Hematopoietic multipotent progenitor cell treated with erythropoietin and hydrocortisone succinate and interleukin-3 and kit ligand, for 6 days (in vitro differentiated cells): Measurements from ENCODE around the gene POU2AF1.
"Not testable (repeated sequence)": the region's sequence is repeated elsewhere in the genome, so short reads cannot be mapped to it uniquely, and the experiment has no call there.

Experiments
- DNase-seq: peaks from one replicate; pipeline ENCODE4 v3.0.0-alpha.2; 2015

POU2AF1 gene

DNA sequence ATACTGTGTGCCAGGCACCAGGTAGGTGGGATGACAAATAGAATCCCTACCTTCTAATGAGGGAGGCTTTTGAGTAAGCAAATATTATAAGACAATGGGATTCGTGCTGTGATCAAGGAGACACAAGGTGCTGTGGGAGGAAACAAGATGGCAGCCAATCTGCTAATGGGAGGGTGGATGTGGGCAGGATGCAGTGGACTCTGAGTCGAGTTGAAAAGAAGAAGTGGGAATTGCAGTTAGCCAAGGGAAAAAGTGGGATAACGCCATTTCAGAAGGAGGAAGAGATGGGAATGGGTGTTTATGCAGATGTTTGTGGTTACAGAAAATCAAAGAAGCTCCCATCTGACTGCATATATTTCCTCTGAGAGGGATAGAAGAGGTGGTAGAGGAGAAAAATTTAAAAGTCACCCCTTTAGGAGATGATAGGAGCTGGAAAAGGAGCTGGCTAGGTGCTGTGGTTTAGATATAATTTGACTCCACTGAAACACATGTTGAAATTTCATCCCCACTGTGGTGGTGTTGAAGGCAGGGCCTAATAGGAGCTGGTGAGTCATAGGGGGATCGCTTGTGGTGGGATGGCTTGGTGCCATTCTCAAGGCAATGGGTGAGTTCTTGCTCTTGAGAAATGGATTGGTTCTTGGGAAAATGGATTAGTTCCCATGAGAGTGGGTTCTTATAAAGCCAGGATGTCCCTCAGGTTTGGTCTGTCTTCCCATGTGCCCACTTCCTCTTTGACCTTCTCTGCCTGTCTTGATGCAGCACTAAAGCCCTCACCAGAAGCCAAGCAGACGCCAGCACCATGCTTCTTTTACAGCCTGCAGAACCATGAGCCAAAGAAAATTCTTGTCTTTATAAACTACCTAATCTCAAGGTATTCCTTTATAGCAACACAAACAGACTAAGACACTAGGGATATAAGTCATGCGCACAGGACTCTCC is 30.0 kb upstream of the POU2AF1 start:
- no peak for DNase-seq

DNA sequence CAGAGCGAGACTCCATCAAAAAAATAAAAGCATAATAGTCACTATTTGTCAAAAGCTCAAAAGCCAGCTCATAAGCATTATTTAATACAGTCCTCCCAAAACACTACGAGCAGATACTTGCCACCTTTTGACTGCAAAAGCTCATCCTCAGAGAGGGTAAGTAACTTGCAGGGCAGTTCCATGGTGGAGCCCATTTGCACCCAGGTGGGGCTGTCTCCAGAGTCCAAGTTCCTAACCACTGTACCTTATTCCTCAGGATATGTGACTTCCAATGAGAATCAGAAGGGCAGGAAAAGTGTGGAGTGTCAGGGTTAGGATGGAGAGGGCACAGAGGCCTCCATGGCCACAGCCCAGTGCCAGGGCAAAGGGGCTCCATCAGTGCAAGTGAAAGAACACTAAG is 28.6 kb upstream of the POU2AF1 start:
- DNase-seq, result no peak

- no peak for DNase-seq
Measured at GRCh38 chr11:111406589-111406988, 27.5 kb upstream of the POU2AF1 start.

DNA sequence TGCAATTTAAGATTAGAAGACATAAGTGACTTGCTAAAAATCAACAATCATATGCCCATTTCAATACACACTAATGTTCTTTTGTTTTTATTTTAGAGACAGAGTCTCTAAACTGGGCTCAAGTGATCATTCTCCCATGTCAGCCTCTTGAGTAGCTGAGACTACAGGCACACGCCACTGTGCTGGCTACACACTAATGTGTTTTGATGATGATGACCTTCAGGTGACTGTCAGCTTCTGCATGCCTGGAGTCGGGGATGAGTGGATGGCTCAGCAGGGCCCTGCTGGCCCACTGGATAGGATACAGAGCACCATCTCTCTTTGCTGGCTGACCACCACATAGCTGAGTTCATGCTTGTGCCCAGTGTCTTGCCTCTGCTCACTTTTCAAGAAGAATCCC is 27.0 kb upstream of the POU2AF1 start:
- DNase-seq, result no peak

DNA sequence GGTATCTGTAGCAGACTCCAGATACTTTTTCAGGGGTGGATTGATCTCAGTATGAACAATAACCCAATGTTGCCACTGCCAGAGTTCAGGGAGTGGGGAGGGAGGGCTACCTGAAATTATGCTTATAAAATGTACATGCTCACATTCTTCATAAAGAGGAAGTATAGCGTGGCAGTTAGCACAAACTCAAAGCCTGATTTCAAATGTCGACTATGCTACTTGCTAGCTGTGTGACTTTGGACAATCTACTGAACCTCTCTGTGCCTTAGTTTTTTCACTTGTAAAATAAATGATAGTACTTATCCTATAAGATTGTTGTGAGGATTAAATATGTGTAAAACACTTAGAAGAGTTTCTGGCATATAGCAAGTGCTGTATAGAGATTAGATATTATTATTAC is 26.5 kb upstream of the POU2AF1 start:
- no peak for DNase-seq

DNA sequence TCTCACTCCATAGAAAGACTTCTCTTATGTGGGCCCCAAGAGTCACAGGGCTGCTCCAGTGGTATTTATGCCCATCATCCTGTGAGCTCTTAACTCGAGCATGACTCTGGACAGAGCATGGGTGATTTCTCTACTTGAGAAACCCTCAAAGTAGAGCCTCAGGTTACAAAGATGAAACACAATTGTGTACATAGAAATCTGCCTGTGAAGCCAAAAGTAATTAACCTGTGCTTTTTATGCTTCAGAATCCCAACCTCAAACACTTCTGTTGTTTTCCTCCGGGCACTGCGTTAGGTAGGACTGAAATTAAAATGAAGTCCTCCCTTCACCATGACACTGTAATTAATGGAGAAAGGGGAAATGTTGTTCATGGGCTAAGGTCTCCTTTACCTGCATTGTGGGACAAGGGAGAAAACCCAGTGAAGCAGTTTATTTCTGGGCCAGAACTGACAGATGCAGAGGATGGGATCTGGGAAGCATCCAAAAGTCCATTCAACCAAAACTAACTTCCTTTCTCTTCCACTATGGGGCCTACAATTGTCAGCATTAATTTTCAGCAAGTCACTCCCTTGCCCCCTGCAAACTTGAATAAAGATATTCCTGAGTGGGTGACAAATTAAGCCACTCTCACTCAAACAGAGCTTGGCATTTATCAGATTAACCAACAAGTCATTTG is 24.1 kb upstream of the POU2AF1 start:
- no peak for DNase-seq

GRCh38 chr11:111402411-111402810 is 23.3 kb upstream of the POU2AF1 start:
- no peak for DNase-seq

- not testable (repeated sequence) for DNase-seq
Measured at GRCh38 chr11:111401957-111402356, 22.9 kb upstream of the POU2AF1 start.

- DNase-seq, result no peak
Measured at GRCh38 chr11:111400595-111400994, 21.5 kb upstream of the POU2AF1 start.

GRCh38 chr11:111399187-111400031 is 20.3 kb upstream of the POU2AF1 start:
- no peak for DNase-seq

- no peak for DNase-seq
Measured at GRCh38 chr11:111397034-111397433, 18.0 kb upstream of the POU2AF1 start.

DNA sequence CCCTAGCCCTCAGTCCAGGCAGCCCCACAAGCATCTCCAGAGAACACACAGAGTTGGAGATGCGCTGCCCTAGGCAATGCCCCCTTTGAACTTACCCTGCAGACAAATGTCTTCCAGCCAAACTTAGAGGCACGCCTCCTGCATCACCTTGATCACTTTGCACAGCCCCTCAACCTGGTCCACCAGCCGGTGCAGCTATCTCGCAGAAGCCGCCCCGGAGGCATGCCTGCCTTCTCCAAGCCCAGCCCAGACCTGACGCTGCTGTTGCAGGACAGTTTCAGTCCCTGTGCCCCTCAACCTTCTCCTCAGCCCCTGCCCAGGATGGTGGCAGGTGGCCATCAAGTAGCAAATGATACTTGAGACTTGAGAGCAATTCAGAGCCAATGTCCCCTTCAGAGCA is 16.7 kb upstream of the POU2AF1 start:
- no peak for DNase-seq

DNA sequence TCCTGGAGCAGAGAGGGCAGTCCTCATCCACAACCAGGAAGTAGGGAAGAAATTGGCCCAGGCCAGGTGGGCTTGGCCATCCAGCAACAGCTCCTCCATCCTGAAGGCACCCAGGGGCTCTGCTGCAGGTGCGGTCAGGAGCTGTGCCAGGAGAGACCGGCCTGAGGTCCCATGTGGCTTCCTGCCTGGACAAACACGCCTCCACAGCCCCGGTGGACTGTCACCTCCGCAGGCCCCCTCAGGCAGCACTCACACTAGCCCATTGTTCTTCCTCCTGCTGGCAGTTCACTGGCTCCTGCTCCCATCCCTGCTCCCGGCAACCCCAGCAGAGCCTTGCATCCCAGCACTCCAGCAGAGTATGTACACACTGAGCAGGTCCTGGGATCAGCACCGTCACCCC is 16.0 kb upstream of the POU2AF1 start:
- DNase-seq, result no peak

- DNase-seq, result not testable (repeated sequence)
Measured at GRCh38 chr11:111394147-111394546, 15.1 kb upstream of the POU2AF1 start.

DNA sequence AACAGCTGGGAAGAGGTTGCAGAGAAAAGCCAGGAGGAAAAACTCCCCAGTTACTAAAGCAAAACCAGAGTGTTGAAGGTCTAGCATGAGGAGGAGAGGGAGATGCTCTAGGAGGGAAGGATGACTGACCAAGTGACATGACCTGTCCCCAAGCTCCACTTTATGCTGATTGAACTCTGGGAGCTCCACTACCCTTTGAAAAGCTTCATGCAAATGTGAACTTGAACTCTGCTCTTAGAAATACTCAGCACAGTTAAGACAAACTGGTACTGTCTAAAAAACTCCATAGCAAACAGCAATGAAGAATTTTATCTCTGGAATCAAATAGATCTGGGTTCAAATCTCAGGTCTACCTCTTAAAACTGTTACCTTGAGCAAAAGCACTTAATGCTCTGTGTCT is 14.5 kb upstream of the POU2AF1 start:
- no peak for DNase-seq

- no peak for DNase-seq
Measured at GRCh38 chr11:111393096-111393495, 14.0 kb upstream of the POU2AF1 start.

- DNase-seq, result no peak
Measured at GRCh38 chr11:111392552-111392951, 13.5 kb upstream of the POU2AF1 start.

GRCh38 chr11:111391328-111392124 is 12.5 kb upstream of the POU2AF1 start:
- no peak for DNase-seq

DNA sequence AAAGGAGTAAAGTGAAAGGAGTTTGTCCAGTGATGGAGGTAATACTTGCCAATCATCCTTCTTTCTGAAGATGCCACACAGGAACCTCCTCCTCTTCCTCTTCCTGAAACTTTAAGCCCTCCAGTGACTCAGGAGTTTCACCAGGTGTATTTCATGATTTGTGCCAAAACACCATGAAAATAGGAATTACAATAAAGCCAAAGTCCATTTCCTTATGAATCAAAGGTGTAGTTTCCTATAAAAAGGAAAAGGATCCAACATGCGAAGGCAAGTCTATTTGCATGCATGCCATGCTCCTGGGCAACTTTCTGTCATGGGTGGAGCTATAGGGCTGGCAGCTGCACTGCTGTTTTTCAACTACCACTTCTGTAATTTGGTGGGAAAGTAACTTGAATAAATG is 9.8 kb upstream of the POU2AF1 start:
- DNase-seq, result no peak

GRCh38 chr11:111388420-111388819 is 9.3 kb upstream of the POU2AF1 start:
- DNase-seq, result no peak

- peak; percentile 24 for DNase-seq
Measured at GRCh38 chr11:111387363-111387762, 8.3 kb upstream of the POU2AF1 start.

DNA sequence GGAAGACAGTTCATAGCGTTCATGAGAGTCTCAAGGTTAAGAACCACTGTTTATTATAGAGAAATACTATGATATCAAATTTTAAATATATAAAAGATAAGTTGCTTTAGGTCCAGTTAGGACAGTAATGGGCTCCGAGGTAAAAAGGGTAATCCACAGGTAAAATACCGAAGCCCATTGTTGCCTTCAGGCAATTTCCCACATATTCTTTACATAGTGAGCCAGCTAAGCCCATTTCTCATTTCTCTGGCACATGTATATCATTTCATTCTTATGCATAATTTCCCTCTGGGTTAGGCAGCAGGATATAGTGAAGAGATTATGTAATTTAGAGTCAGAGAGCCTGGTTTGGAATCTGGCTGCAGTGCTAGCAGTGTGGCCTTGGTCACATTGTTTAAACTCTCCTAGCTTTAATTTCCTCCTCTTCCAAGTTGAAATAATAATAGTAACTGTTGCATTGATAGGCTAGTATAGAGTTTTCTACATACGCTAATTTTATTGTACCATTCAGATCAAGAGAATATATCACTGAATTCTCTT is 7.6 kb upstream of the POU2AF1 start:
- DNase-seq, result no peak
